ENCODE data around the gene ARL6IP5. TPM values are rescaled to one million over a fixed set of nuclear protein-coding genes. Genes with fewer than 3 reads are reported as not detected.

Gene ARL6IP5
- total RNA-seq, 1 experiment from 2014 or later: 41.5 TPM

DNA sequence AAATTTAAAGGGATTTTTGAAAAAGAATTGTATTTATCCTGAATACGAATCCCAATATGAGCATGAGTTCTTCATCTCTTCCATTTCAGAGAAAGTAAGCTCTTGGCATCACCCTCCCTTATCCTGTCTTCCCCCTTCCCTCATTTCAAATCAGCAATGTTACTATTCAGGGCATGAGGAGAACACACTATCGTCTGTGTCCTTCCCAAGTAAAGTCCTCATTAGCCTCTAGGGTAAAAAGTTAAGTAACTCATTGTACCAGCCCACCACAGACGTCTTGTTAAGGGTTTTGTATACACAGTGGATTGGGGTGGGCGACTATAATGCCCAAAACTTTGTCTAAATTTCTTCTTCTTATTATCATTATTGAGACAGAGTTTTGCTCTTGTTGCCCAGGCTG, 14.8 kb downstream of the ARL6IP5 start:
- no peak overlapping the region for H3K4me3 ChIP-seq (ENCODE audit: low read depth in 2 of 2, low read length in 2 of 2)
- CTCF ChIA-PET: no interaction called here
- no peaks in the 10 kb centered on the region for H3K4me1 ChIP-seq (ENCODE audit: control insufficient read depth, insufficient read depth, low read length)
- H3K9me3 ChIP-seq (ENCODE audit: control insufficient read depth, insufficient read depth, low read depth, low read length): no peaks in the 10 kb centered on the region
- POLR2A ChIA-PET: no interaction called here
- ATAC-seq: no peak
- BruUV-seq (replicated peaks): no TSS peak
- no peaks in the 10 kb centered on the region; the same call in 1 of the 2 replicates for H3K36me3 ChIP-seq (ENCODE audit: control insufficient read depth, insufficient read depth, low read length)
- no peak for DNase-seq (ENCODE audit: low read depth, low spot score)
- intact Hi-C loops (cut with micrococcal nuclease; ENCODE audit: unreplicated experiment): no loop called here
- TF ChIP-seq TCF7L2 (IDR thresholded peaks at IDR 0.05; ENCODE audit: low read depth, low read length) (no peak), POLR2AphosphoS5 (IDR thresholded peaks at IDR 0.05; ENCODE audit: low read depth, low read length) (no peak), SIN3A (IDR thresholded peaks at IDR 0.05; ENCODE audit: borderline replicate concordance, insufficient read depth, low read depth, low read length) (no peak)
- TF ChIP-seq, protein P1, sequence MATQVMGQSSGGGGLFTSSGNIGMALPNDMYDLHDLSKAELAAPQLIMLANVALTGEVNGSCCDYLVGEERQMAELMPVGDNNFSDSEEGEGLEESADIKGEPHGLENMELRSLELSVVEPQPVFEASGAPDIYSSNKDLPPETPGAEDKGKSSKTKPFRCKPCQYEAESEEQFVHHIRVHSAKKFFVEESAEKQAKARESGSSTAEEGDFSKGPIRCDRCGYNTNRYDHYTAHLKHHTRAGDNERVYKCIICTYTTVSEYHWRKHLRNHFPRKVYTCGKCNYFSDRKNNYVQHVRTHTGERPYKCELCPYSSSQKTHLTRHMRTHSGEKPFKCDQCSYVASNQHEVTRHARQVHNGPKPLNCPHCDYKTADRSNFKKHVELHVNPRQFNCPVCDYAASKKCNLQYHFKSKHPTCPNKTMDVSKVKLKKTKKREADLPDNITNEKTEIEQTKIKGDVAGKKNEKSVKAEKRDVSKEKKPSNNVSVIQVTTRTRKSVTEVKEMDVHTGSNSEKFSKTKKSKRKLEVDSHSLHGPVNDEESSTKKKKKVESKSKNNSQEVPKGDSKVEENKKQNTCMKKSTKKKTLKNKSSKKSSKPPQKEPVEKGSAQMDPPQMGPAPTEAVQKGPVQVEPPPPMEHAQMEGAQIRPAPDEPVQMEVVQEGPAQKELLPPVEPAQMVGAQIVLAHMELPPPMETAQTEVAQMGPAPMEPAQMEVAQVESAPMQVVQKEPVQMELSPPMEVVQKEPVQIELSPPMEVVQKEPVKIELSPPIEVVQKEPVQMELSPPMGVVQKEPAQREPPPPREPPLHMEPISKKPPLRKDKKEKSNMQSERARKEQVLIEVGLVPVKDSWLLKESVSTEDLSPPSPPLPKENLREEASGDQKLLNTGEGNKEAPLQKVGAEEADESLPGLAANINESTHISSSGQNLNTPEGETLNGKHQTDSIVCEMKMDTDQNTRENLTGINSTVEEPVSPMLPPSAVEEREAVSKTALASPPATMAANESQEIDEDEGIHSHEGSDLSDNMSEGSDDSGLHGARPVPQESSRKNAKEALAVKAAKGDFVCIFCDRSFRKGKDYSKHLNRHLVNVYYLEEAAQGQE (IDR thresholded peaks at IDR 0.05; ENCODE audit: insufficient read depth in 1 of 2, low read depth in 2 of 2, low read length in 1 of 2): no peak
- TF ChIP-seq, protein P2, sequence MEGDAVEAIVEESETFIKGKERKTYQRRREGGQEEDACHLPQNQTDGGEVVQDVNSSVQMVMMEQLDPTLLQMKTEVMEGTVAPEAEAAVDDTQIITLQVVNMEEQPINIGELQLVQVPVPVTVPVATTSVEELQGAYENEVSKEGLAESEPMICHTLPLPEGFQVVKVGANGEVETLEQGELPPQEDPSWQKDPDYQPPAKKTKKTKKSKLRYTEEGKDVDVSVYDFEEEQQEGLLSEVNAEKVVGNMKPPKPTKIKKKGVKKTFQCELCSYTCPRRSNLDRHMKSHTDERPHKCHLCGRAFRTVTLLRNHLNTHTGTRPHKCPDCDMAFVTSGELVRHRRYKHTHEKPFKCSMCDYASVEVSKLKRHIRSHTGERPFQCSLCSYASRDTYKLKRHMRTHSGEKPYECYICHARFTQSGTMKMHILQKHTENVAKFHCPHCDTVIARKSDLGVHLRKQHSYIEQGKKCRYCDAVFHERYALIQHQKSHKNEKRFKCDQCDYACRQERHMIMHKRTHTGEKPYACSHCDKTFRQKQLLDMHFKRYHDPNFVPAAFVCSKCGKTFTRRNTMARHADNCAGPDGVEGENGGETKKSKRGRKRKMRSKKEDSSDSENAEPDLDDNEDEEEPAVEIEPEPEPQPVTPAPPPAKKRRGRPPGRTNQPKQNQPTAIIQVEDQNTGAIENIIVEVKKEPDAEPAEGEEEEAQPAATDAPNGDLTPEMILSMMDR (IDR thresholded peaks at IDR 0.05): no peak
- in situ Hi-C loops (cut with HindIII; ENCODE audit: low pct_unique_long_range_greater_than_20kb, low sequenced_read_pairs): no loop called here
- H3K27me3 ChIP-seq (ENCODE audit: control insufficient read depth, insufficient read depth, low read length): no peaks in the 10 kb centered on the region
- no peak overlapping the region for H3K27ac ChIP-seq (ENCODE audit: low read length)

DNA sequence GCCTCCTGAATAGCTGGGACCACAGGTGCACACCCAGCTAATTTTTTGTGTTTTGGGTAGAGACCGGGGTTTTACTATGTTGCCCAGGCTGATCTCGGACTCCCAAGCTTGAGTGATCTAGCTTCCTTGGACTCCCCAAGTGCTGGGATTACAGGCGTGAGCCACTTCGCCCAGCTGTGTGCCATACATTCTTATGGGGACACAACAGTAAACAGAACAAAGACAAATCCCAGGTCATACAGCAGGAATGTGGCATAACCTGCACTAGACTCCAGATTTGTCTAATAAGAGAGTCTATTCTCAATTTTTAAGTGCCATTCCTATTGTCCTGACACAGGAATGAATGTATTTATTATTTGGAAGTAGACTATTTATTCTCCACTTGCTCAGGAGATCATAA, 17.6 kb downstream of the ARL6IP5 start:
- intact Hi-C loops (cut with micrococcal nuclease; ENCODE audit: unreplicated experiment) (no loop called here), in situ Hi-C loops (cut with HindIII; ENCODE audit: low pct_unique_long_range_greater_than_20kb, low sequenced_read_pairs) (no loop called here)
- ATAC-seq (no peak), DNase-seq (ENCODE audit: low read depth, low spot score) (no peak)
- Histone ChIP-seq H3K27me3 (ENCODE audit: control insufficient read depth, insufficient read depth, low read length) (no peaks in the 10 kb centered on the region), H3K4me3 (ENCODE audit: low read depth in 2 of 2, low read length in 2 of 2) (no peak overlapping the region), H3K4me1 (ENCODE audit: control insufficient read depth, insufficient read depth, low read length) (no peaks in the 10 kb centered on the region), H3K36me3 (ENCODE audit: control insufficient read depth, insufficient read depth, low read length) (no peaks in the 10 kb centered on the region; the same call in 1 of the 2 replicates), H3K27ac (ENCODE audit: low read length) (no peak overlapping the region), H3K9me3 (ENCODE audit: control insufficient read depth, insufficient read depth, low read depth, low read length) (no peaks in the 10 kb centered on the region)
- TF ChIP-seq, protein P2 (IDR thresholded peaks at IDR 0.05): no peak
- TF ChIP-seq TCF7L2 (IDR thresholded peaks at IDR 0.05; ENCODE audit: low read depth, low read length) (no peak), POLR2AphosphoS5 (IDR thresholded peaks at IDR 0.05; ENCODE audit: low read depth, low read length) (no peak), SIN3A (IDR thresholded peaks at IDR 0.05; ENCODE audit: borderline replicate concordance, insufficient read depth, low read depth, low read length) (no peak)
- TF ChIP-seq, protein P1 (IDR thresholded peaks at IDR 0.05; ENCODE audit: insufficient read depth in 1 of 2, low read depth in 2 of 2, low read length in 1 of 2): no peak
- ChIA-PET POLR2A (no interaction called here), CTCF (no interaction called here)
- no TSS peak for BruUV-seq (replicated peaks)

Data from Panc1 (cell line).